ENCODE measurements around the gene APC.
"Not testable (repeated sequence)": the region's sequence is repeated elsewhere in the genome, so short reads cannot be mapped to it uniquely, and the experiment has no call there.

APC gene

GRCh38 chr5:112787896-112788295, 50.2 kb downstream of the APC start:
- DNase-seq: no peak

GRCh38 chr5:112793201-112793600, 55.5 kb downstream of the APC start:
- no peak for DNase-seq

DNA sequence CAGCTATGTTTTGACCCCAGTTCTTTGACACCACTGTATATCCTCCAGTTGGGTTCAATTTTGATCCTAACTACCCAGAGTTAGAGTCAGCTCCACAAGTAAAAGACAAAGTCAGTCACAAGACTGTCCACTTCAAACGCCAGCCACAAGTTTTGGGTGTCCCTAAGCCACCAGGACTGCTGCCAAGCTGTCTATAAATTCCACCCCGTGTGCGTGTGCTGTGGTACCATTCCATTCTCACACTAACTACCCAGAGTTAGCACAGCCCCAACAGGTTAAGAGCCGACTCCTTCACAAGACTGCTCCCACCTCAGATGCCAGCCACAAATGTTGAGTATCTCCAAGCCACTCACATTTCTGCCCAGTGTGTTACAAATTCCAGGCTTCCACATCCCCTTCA, 56.7 kb downstream of the APC start:
- no peak for DNase-seq

- DNase-seq: no peak
Observed at GRCh38 chr5:112795342-112795741, 57.7 kb downstream of the APC start.

DNA sequence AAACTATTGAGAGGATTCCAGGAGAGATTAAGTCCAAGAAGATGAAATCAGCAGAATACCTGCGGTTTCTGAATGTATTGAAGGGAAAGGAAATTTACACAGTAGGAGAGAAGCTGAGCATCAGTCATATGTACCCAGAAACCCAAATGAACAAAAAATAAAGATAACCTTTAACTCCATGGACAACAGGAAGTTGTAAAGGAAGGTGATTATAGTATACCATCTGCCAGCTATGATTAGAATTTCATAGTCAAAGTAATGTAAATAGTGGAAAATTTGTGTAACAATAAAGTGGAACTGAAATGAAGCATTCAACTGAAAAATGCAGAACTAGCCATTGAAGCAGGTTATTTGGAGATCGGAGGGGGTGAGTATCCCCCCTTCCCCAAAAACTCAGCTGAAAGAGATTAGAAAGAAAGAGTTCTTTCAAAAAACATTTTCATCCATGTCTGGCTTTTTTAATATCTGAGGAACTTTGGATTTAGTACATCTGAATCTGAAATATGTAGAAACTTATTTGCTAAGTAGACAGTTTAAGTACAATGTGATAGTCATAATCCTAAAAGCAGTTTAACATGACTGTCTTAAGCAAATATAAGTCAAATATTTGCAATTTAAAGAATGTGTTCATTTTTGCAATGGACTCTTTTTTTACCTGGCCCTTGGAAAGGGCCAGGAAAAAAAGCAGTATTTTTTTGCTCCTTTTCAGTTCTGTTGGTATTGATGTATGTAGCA, 58.4 kb downstream of the APC start:
- no peak for DNase-seq

DNA sequence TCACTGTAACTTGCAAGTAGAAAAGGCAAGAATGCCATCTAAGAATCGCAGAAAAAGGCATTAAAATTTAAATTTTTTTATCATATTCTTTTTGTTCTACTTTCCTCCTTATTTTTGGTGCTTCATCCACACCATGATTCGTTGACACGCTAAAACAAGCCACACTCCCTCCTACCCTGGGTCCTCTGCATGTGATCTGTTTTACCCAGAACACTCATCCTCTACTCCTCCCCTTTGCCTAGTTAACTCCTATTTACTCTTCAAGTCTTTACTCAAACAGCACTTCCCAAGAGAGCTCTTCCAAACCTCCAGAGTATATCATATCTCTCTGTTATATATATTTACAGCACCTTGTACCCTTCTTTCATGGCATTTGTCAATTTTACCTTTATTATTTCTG, 62.0 kb downstream of the APC start:
- DNase-seq: no peak

GRCh38 chr5:112800891-112801290, 63.2 kb downstream of the APC start:
- DNase-seq: no peak

DNA sequence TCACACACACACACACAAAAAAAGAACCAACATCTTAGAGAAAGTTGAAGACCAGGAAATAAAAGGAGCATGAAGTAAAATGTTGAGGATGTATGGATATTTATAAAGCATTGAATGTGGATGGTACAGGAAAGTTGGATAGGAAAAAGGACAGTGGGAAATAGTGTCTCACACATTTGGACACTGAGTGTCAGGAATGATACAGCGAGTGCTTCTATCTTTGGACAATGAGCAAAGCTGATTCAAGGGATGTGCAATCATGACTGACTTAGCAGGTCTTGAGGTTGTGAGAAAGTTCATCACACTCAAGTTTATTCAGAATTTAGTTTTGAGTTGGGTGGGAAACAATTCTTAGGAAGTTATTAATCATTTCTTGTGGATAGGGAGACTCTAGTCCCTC, 73.3 kb downstream of the APC start:
- DNase-seq: no peak

GRCh38 chr5:112812549-112812948, 74.9 kb downstream of the APC start:
- no peak for DNase-seq

DNA sequence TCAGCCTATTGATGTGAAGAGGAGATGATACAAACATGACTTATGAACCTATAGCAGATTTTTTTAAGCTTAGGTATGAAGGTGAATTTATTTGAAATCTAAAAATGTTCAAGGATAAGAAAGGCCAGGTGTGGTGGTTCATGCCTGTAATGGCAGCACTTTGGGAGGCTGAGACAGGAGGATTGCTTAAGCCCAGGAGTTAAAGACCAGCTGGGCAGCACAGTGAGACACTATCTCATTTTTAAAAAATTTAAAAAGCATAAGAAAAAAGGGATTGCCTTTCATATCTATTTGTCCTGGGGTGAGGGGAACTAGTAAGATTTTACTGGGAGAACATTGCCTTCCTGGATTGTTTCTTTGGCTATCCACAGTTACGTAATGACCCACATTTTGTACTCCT, 82.6 kb downstream of the APC start:
- no peak for DNase-seq

GRCh38 chr5:112822456-112822855, 84.8 kb downstream of the APC start:
- DNase-seq: no peak

DNA sequence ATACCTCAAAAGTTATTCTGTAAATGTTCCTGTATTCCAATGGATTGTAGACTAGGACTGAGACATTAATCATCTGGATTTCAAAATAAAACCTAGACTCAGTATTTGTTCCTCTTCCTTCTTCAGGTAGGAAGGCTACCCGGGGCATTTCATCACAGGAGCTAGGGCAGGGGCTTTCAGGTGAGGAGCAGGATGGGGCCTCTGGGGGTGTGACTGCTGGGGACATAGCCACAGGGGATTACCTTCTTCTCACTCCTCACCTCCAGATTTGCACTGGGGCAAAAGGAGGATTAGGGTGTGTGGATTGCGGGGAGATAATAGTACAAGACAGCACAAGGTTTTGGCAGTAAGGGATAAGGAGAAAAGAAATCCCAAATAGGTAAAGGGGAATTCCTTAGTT, 85.5 kb downstream of the APC start:
- no peak for DNase-seq

- DNase-seq: no peak
Observed at GRCh38 chr5:112823656-112824055, 86.0 kb downstream of the APC start.

DNA sequence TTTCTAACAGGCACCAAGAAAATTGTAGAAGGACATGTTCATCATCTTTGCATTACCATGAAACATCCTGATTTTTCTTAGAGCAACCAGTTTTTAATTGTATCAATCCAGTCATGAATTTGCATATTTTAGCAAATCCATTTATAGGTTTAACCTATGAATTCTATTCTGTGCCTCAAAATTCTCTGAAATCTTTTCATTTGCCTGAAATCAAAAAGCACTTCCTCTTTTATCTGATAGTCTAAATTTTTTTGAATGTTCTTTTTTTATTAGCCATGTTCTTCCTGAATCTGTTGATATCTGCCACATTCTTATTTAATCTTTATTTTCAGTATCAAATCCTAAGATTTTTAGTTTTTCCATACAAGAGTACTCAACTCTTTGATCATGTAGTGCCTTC, 86.5 kb downstream of the APC start:
- no peak for DNase-seq

DNA sequence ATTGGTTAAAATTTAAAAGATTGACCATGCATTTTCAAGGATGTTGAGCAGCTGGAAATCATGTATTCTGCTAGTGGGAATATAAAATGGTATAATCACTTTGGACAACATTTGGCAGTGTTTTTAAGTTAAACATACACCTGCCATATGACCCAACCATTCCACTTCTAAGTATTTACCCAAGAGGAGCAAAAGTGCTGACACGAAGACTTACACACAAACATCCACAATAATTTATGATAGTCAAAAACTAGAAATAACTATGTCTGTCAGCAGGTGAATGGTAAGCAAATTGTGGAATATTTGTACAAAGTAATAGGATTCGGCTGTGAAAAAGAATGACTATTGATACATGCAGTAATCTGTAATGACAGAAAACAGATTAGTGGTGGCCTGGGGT, 92.7 kb downstream of the APC start:
- no peak for DNase-seq

DNA sequence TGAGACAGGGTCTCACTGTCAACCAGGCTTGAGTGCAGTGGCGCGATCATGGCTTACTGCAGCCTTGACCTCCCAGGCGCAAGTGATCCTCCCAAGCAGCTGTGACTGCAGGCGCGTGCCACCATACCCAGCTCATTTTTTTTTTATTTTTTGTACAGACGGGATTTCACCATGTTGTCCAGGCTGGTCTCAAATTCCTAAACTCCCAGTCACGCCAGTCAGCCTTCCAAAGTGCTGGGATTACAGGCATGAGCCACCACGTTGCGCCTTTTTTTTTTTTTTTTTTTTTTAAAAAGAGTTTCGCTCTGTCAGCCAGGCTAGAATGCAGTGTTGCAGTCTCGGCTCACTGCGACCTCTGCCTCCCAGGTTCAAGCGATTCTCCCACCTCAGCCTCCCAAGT, 96.3 kb downstream of the APC start:
- no peak for DNase-seq

- DNase-seq: no peak
Observed at GRCh38 chr5:112844489-112844888, 106.8 kb downstream of the APC start.

GRCh38 chr5:112846556-112846955, 108.9 kb downstream of the APC start:
- DNase-seq: no peak

DNA sequence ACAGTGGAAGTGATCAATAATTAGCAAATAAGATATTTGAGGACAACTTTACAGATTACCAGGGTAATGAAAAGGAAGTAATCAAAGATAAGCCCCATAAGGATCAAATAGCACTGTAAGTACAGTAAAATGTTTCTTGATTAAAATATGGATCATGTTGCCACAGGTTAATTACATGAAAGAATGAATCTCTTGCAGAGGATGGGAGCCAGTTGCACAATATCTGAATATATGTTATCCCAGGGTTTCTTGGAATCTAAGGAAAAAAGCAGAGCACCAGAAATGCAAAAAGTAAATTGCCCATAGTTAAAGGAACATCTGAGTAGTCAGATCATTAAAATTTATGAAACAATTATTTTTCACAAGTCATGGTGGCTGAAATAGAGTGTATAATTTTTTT, 109.6 kb downstream of the APC start:
- DNase-seq: no peak

GRCh38 chr5:112848116-112848811, 110.6 kb downstream of the APC start:
- peak; percentile 19 for DNase-seq

- DNase-seq: no peak
Observed at GRCh38 chr5:112849912-112850311, 112.2 kb downstream of the APC start.

DNA sequence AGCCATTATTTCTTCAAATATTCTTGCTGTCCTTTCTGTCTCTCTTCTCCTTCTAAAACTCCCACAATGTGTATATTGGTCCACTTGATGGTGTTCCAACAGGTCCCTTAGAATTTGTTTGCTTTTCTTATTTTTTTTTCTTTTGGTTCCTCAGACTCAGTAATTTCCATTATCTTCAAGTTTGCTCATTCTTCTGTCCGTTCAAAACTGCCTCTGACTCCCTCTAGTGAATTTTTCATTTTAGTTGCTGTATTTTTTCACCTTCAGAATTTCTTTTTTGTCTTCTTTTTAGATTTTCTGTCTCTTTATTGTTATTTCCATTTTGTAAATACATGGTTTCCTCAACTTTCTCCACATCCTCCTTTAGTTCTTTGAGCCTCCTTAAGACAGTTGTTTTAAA, 117.0 kb downstream of the APC start:
- DNase-seq: no peak

GRCh38 chr5:112857866-112858265, 120.2 kb downstream of the APC start:
- DNase-seq: no peak

DNA sequence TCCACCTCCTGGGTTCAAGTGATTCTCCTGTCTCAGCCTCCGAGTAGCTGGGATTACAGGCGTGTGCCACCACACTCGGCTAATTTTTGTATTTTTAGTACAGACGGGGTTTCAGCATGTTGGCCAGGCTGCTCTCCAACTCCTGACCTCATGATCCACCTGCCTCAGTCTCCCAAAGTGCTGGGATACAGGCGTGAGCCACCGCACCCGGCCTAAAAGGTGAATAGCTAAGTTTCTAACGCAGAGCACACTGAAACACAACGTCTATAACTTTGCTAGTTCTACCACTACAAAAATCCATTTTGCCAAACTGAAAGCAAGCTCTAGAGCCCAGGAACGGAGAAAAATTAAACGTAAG, 122.9 kb downstream of the APC start:
- not testable (repeated sequence) for DNase-seq
